Liver (tissue), 9 donors: ENCODE measurements around the gene GGT6. TPM values are rescaled to one million over a fixed set of nuclear protein-coding genes. Genes with fewer than 3 reads are reported as not detected.

Experiments used
- DNase-seq: peaks from one replicate; pipeline ENCODE4 v3.0.0-alpha.2; 2017; ENCODE audit warnings: low spot score
- H3K27ac ChIP-seq, 2 donors: one replicate each; pipeline ENCODE4 v1.7.0; 2013; ENCODE audit warnings: inconsistent platforms in 2 of 2, low read length in 2 of 2, control low read depth in 1 of 2, low read depth in 1 of 2, mild to moderate bottlenecking in 1 of 2
- H3K27me3 ChIP-seq, 4 donors: one replicate each; pipeline versions ENCODE4 v1.6.1 to v1.7.0; 2013; ENCODE audit warnings: low read length in 3 of 4, inconsistent platforms in 1 of 4, mild to moderate bottlenecking in 1 of 4, moderate library complexity in 1 of 4; ENCODE audit not compliant: control insufficient read depth in 4 of 4, insufficient read depth in 4 of 4
- H3K36me3 ChIP-seq, 4 donors: one replicate each; pipeline versions ENCODE4 v1.6.1 to v1.7.0; 2013; ENCODE audit warnings: low read length in 3 of 4, mild to moderate bottlenecking in 3 of 4, low read depth in 1 of 4, moderate library complexity in 1 of 4; ENCODE audit not compliant: control insufficient read depth in 4 of 4, insufficient read depth in 3 of 4
- H3K4me1 ChIP-seq, 4 donors: one replicate each; pipeline versions ENCODE4 v1.6.1 to v1.7.0; 2013; ENCODE audit warnings: low read length in 3 of 4, mild to moderate bottlenecking in 3 of 4, moderate library complexity in 1 of 4; ENCODE audit not compliant: control insufficient read depth in 4 of 4, insufficient read depth in 4 of 4
- H3K4me3 ChIP-seq, 3 donors: one replicate each; pipeline versions ENCODE4 v1.6.1 to v1.7.0; 2013; ENCODE audit warnings: low read length in 3 of 3, control low read depth in 1 of 3, low read depth in 1 of 3, mild to moderate bottlenecking in 1 of 3
- H3K9ac ChIP-seq, 2 donors: one replicate each; pipeline ENCODE4 v1.7.0; 2013; ENCODE audit warnings: low read length in 2 of 2, mild to moderate bottlenecking in 2 of 2, moderate library complexity in 2 of 2, control low read depth in 1 of 2, low read depth in 1 of 2
- H3K9me3 ChIP-seq, 4 donors: one replicate each; pipeline versions ENCODE4 v1.6.1 to v1.7.0; 2013; ENCODE audit warnings: low read length in 3 of 4; ENCODE audit not compliant: control insufficient read depth in 4 of 4
- FOXA2 ChIP-seq: IDR thresholded peaks from 2 replicates; pipeline ENCODE4 v1.6.1; 2016; ENCODE audit warnings: antibody characterized with exemption
- GABPA ChIP-seq, 2 donors: IDR thresholded peaks in 1 of 2; conservative IDR thresholded peaks in 1 of 2; 2 replicates each; pipeline ENCODE4 v1.6.1; 2016; ENCODE audit warnings: antibody characterized with exemption in 2 of 2, mild to moderate bottlenecking in 1 of 2, moderate library complexity in 1 of 2
- HNF4A ChIP-seq, 2 donors: conservative IDR thresholded peaks; 2 replicates each; pipeline ENCODE4 v1.6.1; 2016; ENCODE audit warnings: antibody characterized with exemption in 2 of 2, mild to moderate bottlenecking in 2 of 2
- HNF4G ChIP-seq: IDR thresholded peaks from 2 replicates; pipeline ENCODE4 v1.6.1; 2016; ENCODE audit warnings: antibody characterized with exemption
- NR2F2 ChIP-seq: IDR thresholded peaks from 2 replicates; pipeline ENCODE4 v1.6.1; 2016; ENCODE audit warnings: antibody characterized with exemption
- RAD21 ChIP-seq, 2 donors: IDR thresholded peaks; 2 replicates each; pipeline ENCODE4 v1.6.1; 2016; ENCODE audit warnings: antibody characterized with exemption in 2 of 2, mild to moderate bottlenecking in 2 of 2
- RXRA ChIP-seq, 2 donors: IDR thresholded peaks; 2 replicates each; pipeline ENCODE4 v1.6.1; 2017 to 2018; ENCODE audit warnings: antibody characterized with exemption in 2 of 2, mild to moderate bottlenecking in 1 of 2
- SP1 ChIP-seq: IDR thresholded peaks from 2 replicates; pipeline ENCODE4 v1.6.1; 2018; ENCODE audit warnings: antibody characterized with exemption, mild to moderate bottlenecking
- TAF1 ChIP-seq: conservative IDR thresholded peaks from 2 replicates; pipeline ENCODE4 v1.6.1; 2016; ENCODE audit warnings: antibody characterized with exemption, mild to moderate bottlenecking
- YY1 ChIP-seq: IDR thresholded peaks from 2 replicates; pipeline ENCODE4 v1.6.1; 2016; ENCODE audit warnings: antibody characterized with exemption, mild to moderate bottlenecking
- WGBS: extraction: QIAGEN DNeasy Blood & Tissue Kit; methylation state at CpG from one replicate; pipeline ENCODE4 v1.1.7; 2013; 5-methylcytosine and 5-hydroxymethylcytosine counted together
- polyA plus RNA-seq, 2 donors: library from polyadenylated mRNA; stranded (reverse) in 1 of 2; unstranded in 1 of 2; fragments of 200-250 nt in 1 of 2; fragments of >200 nt in 1 of 2; fragmentation: Nextera tagmentation in 1 of 2; extraction: Ambion mirVana in 1 of 2; gene quantifications; one replicate each; pipeline versions ENCODE4 v1.2.1 to v1.2.3, GENCODE V29; 2013 to 2015
- total RNA-seq, 2 donors: library from RNA; depleted of rRNA; stranded (reverse); fragments of >200 nt; gene quantifications; one replicate each; pipeline ENCODE4 v1.2.3, GENCODE V29; 2014
- TF ChIP-seq, protein P1 (sequence below): fragments of 150-350 bp; IDR thresholded peaks from 2 replicates; pipeline ENCODE4 v1.5.1; 2017; ENCODE audit warnings: improper control_type of control experiment, low read depth, low read length; ENCODE audit not compliant: missing input control
- TF ChIP-seq, protein P2 (sequence below): IDR thresholded peaks from 2 replicates; pipeline ENCODE4 v1.6.1; 2016; ENCODE audit warnings: antibody characterized with exemption
- TF ChIP-seq, protein P3 (sequence below): IDR thresholded peaks from 2 replicates; pipeline ENCODE4 v1.6.1; 2016; ENCODE audit warnings: antibody characterized with exemption
- donor health status: healthy.
- donor health status: healthy.
- donor health status: healthy.
- donor health status: healthy.
- donor health status: healthy.

Gene GGT6
- total and polyA plus RNA-seq, 4 donors: 0.19 to 1.1 (median 0.53) TPM

DNA sequence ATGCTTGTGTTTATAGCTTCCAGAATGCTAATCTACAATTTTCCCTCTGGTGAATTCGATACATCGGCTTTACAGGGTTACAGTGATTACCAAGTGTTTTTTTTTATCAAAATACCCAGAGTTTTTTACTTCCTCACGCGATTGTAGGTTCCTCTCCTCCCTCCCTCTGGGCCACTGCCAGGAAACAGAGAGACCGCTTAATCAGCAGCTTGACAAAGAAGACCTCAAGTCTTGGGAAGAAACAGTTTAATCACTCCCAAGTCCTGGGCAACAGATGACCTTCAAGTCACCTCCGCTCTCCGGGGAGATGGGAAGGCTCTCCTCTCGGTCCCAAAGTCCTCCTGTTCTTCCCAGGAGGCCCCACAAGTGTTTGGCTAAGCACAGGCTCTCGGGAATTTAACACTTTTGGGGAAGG, 47.4 kb upstream of the GGT6 start:
- peak overlapping the region in 1 of 2 donors; percentile 39 for H3K9ac ChIP-seq
- H3K36me3 ChIP-seq: no peaks in the 10 kb centered on the region
- no peak overlapping the region for H3K4me3 ChIP-seq
- H3K4me1 ChIP-seq: no peaks in the 10 kb centered on the region
- H3K9me3 ChIP-seq: no peaks in the 10 kb centered on the region
- WGBS: 24% methylated on average over 9 of the region's 9 CpGs
- peaks cover 0 to 5% (median 0%) of the 10 kb centered on the region in 4 donors for H3K27me3 ChIP-seq
- TF ChIP-seq FOXA2: no peak
- peak; percentile 41 for TF ChIP-seq NR2F2
- TF ChIP-seq, protein P1, sequence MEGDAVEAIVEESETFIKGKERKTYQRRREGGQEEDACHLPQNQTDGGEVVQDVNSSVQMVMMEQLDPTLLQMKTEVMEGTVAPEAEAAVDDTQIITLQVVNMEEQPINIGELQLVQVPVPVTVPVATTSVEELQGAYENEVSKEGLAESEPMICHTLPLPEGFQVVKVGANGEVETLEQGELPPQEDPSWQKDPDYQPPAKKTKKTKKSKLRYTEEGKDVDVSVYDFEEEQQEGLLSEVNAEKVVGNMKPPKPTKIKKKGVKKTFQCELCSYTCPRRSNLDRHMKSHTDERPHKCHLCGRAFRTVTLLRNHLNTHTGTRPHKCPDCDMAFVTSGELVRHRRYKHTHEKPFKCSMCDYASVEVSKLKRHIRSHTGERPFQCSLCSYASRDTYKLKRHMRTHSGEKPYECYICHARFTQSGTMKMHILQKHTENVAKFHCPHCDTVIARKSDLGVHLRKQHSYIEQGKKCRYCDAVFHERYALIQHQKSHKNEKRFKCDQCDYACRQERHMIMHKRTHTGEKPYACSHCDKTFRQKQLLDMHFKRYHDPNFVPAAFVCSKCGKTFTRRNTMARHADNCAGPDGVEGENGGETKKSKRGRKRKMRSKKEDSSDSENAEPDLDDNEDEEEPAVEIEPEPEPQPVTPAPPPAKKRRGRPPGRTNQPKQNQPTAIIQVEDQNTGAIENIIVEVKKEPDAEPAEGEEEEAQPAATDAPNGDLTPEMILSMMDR: no peak
- no peak for DNase-seq
- peak overlapping the region; percentile 10 to 31 for H3K27ac ChIP-seq

DNA sequence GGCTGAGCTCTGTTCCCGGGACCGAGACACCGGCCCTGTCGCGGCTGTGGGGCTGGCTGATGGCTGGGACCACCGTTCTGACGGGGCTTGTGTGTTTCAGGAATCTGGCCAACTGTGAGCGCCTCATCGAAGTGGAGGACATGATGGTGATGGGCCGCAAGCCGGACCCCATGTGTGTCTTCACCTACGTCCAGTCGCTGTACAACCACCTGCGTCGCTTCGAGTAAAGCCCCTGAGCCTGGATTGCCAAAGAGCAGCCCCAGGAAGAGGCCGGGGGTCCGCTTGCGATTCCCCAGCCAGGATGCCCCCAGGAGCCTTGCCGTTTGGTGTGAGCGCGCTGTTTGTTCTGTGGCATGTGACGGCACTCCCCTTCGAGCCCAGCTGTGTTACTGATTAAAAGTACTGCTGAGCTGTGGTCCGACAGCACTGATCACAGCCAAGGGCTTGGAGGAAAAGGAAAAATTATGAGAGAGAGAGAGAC, 46.9 kb upstream of the GGT6 start:
- Histone ChIP-seq H3K9ac (peak overlapping the region in 1 of 2 donors; percentile 39), H3K27ac (peak overlapping the region; percentile 10 to 31)
- no peak for DNase-seq

DNA sequence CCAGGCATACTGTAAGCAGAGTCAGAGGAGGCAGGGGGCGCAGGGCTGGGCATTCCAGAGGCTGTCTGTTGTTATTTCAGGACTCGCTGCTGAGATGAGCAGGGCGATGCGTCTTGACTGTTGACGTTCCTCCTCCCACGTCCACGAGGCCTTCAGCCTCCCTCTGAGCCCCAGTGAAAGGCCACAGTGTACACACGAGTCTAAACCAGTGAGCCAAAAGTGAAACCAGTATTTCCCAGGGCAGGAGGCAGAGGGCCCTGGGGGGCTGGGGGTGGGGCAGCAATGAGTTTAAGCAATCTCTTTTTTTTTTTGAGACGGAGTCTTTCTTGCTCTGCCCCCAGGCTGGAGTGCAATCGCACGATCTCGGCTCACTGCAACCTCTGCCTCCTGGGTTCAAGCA, 45.4 kb upstream of the GGT6 start:
- no peak overlapping the region for H3K27ac ChIP-seq
- H3K4me1 ChIP-seq: no peaks in the 10 kb centered on the region
- no peak overlapping the region for H3K4me3 ChIP-seq
- no peak overlapping the region for H3K9ac ChIP-seq
- H3K36me3 ChIP-seq: no peaks in the 10 kb centered on the region
- H3K9me3 ChIP-seq: no peaks in the 10 kb centered on the region
- no peak for DNase-seq
- WGBS: 63% methylated on average over 12 of the region's 12 CpGs
- peaks cover 0 to 5% (median 0%) of the 10 kb centered on the region in 4 donors for H3K27me3 ChIP-seq
- TF ChIP-seq RAD21 (IDR thresholded peaks at IDR 0.05) (peak in 1 of 2 donors; percentile 18), TAF1 (no peak), HNF4G (no peak), GABPA (IDR thresholded peaks at IDR 0.05 in 1 of 2, conservative IDR thresholded peaks at IDR 0.05 in 1 of 2) (no peak), NR2F2 (no peak), RXRA (IDR thresholded peaks at IDR 0.05) (peak in 1 of 2 donors; percentile 19), HNF4A (conservative IDR thresholded peaks at IDR 0.05) (peak in 1 of 2 donors; percentile 13)
- TF ChIP-seq, protein P2, sequence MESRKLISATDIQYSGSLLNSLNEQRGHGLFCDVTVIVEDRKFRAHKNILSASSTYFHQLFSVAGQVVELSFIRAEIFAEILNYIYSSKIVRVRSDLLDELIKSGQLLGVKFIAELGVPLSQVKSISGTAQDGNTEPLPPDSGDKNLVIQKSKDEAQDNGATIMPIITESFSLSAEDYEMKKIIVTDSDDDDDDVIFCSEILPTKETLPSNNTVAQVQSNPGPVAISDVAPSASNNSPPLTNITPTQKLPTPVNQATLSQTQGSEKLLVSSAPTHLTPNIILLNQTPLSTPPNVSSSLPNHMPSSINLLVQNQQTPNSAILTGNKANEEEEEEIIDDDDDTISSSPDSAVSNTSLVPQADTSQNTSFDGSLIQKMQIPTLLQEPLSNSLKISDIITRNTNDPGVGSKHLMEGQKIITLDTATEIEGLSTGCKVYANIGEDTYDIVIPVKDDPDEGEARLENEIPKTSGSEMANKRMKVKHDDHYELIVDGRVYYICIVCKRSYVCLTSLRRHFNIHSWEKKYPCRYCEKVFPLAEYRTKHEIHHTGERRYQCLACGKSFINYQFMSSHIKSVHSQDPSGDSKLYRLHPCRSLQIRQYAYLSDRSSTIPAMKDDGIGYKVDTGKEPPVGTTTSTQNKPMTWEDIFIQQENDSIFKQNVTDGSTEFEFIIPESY: no peak
- TF ChIP-seq, protein P3, sequence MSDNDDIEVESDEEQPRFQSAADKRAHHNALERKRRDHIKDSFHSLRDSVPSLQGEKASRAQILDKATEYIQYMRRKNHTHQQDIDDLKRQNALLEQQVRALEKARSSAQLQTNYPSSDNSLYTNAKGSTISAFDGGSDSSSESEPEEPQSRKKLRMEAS: no peak

More for the DNA sequence above, 46.9 kb upstream of the GGT6 start:
- no peak for TF ChIP-seq YY1
- TF ChIP-seq, protein P1: no peak
- no peak for TF ChIP-seq FOXA2
- TF ChIP-seq, protein P2: no peak
- TF ChIP-seq GABPA (IDR thresholded peaks at IDR 0.05 in 1 of 2, conservative IDR thresholded peaks at IDR 0.05 in 1 of 2): no peak
- TF ChIP-seq TAF1: no peak
- TF ChIP-seq SP1: no peak
- Histone ChIP-seq H3K4me1 (no peaks in the 10 kb centered on the region), H3K9me3 (no peaks in the 10 kb centered on the region), H3K4me3 (no peak overlapping the region), H3K27me3 (peaks cover 0 to 5% (median 0%) of the 10 kb centered on the region in 4 donors), H3K36me3 (no peaks in the 10 kb centered on the region)
- 61% methylated on average over 25 of the region's 25 CpGs for WGBS
